HG03139 (cell line): ENCODE measurements around the gene DRAM2.
"Not testable (repeated sequence)": the region's sequence is repeated elsewhere in the genome, so short reads cannot be mapped to it uniquely, and the experiment has no call there.

Experiments used
- ATAC-seq: cut with Tn5 transposase; IDR thresholded peaks from one replicate; pipeline ENCODE4 v1.9.1; 2021; ENCODE audit not compliant: unreplicated experiment

DRAM2 gene

DNA sequence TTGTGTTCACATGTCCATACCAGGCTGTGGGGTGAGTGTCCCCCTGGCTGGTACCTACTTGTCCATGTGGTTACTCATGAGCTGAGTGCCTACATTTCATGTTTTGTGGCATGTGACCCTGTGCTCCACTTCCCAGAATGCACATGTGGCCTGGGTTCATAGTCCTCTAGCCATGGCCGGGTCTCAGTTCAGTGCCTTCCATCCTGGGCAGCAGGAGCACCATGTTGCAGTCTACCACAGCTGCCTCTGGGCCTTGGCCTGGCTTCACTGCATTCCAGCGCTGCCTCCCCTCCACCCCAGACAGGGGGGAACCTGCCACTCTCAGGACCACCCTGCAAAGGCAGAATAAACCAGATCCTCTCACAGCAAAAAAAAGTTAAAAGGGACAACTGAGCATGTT is 5.6 kb upstream of the DRAM2 start:
- no peak for ATAC-seq

GRCh38 chr1:111142356-111142975 is 2.6 kb upstream of the DRAM2 start:
- ATAC-seq, result no peak

GRCh38 chr1:111141245-111142220 is 1.6 kb upstream of the DRAM2 start:
- no peak for ATAC-seq

DNA sequence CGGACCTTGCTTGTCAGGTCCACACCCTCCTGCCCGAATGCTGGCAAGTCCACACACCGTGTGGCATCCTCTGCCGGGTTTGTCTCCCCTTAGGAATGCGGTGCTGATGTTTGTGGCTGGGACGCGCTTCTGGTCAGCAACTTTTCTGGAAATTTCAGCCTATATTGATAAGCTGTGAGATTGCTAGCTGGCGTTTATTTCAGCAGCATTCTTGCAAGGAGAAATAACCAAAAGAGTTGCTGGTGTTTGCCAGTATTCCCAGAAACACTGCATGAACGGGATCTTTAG is 731 bp upstream of the DRAM2 start:
- no peak for ATAC-seq

GRCh38 chr1:111139324-111139955 is 453 bp downstream of the DRAM2 start:
- peak; percentile 22 for ATAC-seq

DNA sequence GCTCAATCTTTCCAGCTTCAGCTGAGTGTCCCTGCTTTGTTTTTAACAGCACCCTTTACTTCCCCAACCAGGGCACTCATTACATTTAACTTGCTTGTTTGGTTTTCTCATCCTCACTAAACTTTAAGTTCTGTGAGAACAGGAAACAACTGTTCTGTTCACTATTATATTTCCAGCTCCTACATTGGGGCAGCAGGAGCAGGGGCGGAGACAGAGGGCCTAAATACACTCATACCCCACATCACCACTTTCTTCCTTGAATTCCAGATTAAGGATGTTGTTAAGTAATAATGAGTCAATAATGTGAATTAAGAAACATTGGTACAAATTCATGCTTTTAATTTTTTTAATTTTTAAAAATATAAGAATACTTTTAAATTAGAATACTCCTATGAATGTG is 6.0 kb downstream of the DRAM2 start:
- no peak for ATAC-seq

- ATAC-seq, result no peak
These were observed 8.2 kb downstream of the DRAM2 start for GRCh38 chr1:111131693-111132092.

DNA sequence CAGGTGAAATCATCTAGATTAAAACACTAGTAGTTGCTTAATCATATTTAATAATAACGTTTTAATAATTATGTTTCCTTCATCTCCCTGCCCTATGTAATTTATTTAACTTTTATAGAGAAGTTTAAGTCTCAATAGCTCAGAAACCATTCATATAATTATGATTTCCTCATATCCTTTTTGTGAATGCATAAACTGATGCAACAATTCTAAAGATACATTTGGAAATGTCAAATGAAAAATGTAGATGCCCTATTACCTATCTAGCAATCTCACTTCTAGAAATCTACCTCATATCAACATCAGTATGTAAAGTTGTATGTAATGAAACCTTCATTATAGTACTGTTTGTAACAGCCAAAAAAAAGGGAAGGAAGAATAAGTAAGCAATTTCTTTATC is 10.5 kb downstream of the DRAM2 start:
- no peak for ATAC-seq

DNA sequence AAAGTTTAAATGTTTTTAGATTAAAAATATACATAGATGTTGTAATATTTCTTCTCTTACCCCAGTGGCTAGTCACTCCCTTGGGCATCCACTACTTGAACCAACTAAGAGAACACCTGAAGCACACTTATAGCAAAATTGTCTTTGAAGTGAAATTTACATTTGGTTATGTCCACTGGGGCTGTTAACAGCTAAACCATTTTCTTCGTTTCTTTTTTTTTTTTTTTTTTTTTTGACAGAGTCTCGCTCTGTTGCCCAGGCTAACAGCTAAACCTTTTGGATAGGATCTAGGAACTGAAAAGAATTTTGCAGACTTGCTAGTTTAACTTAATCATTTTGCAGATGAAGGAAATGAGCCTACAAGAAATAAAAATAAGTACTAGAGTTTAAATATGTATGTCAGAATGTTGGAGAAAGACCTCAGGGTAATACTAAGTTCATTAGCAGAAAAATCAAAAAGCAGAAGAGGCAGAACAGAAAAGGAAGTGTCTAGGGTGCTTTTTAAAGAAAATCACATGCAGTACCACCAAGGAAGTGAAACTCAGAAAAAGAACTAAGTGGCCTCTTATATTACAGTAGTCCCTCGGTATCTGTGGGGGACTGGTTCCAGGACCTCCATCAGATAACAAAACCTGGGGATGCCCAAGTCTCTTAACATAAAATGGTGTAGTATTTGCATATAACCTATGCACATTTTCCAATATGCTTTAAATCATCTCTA is 11.8 kb downstream of the DRAM2 start:
- peak; percentile 85 for ATAC-seq

DNA sequence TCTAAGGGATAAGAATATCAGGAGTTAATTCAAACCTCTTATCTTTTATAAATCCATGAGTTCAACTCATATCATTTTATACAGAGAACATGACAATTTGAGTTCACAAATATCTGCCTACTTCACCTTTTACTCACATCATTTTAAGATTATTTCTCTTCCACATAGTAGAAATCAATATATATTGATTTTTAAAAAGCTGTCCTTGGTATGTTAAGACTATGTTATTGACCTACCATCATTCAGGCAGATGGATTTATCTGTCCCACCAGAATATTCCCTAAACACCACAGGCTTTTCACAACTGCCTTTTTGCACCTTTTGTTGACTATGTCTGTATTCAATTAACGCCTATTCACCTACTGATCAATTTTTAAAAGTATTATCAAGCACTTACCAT is 13.5 kb downstream of the DRAM2 start:
- no peak for ATAC-seq

- ATAC-seq, result no peak
These were observed 23.4 kb downstream of the DRAM2 start for GRCh38 chr1:111116496-111116895.

DNA sequence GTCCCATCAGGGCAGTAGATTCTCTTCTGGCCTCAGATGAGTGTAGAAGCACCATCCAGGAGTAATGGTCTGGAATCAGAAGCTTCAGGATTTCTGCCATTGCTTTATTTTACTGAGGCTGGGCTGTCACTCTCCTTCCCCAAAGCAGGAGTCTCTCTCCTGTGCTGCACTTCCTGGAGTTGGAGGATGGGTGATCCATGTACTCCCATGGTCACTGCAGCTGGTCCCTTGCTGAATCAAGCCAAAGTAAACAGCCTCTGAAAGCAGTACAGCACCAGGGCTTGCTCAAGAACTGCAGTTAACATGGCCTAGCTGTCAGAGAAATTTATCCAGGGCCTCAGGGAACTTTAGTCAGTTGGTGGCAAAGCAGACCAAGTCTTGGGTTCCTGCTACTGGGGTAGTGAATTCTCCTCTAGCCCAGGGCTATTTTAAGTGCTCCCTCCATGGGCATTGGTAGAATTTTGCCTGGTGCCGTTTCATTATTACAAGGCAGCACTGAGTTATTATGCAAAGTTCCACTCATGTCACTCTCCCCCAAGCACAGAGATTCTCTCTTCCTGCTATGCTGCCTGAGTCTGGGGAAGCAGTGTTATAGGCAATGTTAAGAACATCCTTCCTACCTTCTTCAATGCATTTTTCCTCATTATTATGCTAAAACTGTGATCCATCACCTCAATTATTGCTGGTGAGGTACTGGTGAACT is 29.5 kb downstream of the DRAM2 start:
- no peak for ATAC-seq

GRCh38 chr1:111104981-111105380 is 34.9 kb downstream of the DRAM2 start:
- ATAC-seq, result no peak

DNA sequence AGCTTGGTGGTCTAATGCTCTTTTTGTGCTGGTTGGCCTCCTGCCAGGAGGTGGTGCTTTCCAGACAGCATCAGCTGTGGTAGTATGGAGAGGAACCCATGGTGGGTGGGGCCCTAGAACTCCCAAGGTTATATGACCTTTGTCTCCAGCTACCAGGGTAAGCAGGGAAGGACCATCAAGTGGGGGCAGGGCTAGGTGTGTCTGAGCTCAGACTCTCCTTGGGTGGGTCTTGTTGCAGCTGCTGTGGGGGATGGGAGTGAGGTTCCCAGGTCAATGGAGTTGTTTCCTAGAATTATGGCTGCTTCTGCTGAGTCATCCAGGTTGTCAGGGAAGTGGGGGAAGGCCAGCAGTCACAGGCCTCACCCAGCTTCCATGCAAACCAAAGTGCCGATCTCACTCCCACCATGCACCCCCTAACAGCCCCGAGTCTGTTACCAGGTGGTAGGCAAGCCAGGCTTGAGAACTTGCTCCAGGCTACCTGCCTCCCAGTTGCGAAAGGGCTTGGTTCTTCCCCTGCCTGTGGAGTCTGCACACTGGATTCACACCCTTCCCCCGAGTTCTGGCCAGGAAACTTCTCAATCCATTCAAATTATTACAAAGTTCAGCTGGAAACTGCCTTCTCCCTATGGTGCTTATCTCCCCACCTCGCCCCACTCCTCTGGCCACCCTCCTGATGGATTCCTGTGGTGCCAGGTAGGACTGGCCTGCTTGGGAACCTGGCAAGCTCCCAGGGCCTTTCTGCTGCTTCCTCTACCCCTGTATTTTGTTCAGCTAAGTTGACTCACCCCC is 37.8 kb downstream of the DRAM2 start:
- no peak for ATAC-seq

- ATAC-seq, result no peak
These were observed 40.6 kb downstream of the DRAM2 start for GRCh38 chr1:111099289-111099688.

GRCh38 chr1:111097356-111098099 is 42.4 kb downstream of the DRAM2 start:
- no peak for ATAC-seq

DNA sequence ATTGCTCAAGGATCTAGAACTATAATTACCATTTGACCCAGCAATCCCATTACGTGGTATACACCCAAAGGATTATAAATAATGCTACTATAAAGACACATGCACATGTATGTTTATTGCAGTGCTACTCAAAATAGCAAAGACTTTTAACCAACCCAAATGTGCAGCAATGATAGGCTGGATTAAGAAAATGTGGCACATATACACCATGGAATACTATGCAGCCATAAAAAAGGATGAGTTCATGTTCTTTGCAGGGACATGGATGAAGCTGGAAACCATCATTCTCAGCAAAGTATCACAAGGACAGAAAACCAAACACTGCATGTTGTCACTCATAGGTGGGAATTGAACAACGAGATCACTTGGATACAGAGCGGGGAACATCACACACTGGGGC is 44.5 kb downstream of the DRAM2 start:
- ATAC-seq, result not testable (repeated sequence)

- no peak for ATAC-seq
These were observed 50.3 kb downstream of the DRAM2 start for GRCh38 chr1:111089638-111090037.

GRCh38 chr1:111085676-111086075 is 54.2 kb downstream of the DRAM2 start:
- ATAC-seq, result no peak
